Measurements from ENCODE around the gene GALNT5.
"Not testable (repeated sequence)": the region's sequence is repeated elsewhere in the genome, so short reads cannot be mapped to it uniquely, and the experiment has no call there.

Gene GALNT5

DNA sequence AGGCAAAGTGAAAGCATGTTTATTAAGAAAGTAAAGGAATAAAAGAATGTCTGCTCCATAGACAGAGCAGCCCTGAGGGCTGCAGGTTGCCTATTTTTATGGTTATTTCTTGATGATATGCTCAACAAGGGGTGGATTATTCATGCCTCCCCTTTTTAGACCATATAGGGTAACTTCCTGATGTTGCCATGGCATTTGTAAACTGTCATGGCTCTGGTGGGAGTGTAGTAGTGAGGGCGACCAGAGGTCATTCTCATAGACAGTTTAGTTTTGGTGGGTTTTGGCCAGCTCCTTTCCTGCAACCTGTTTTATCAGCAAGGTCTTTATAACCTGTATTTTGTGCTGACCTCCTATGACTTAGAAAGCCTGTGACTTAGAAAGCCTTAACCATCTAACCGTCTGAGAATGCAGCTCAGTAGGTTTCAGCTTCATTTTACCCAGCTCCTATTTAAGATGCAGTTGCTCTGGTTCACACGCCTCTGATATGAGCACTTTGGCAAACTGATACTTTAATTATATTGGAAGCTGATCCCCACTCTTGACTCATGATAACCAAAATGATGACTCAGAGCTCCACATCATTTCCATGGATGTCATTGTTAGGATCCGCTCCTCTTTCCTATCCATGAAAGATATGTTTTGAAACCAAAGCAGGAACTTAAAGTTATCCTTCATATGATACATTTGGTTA lies 82.6 kb downstream of the GALNT5 start:
- H3K27ac Mint-ChIP-seq, result no peak overlapping the region
- no peaks in the 10 kb centered on the region for H3K36me3 Mint-ChIP-seq (ENCODE audit: low read depth)
- peaks cover 31% of the 10 kb centered on the region for H3K9me3 Mint-ChIP-seq
- no peaks in the 10 kb centered on the region for H3K27me3 Mint-ChIP-seq (ENCODE audit: low read depth)
- TF ChIP-seq, protein P1, sequence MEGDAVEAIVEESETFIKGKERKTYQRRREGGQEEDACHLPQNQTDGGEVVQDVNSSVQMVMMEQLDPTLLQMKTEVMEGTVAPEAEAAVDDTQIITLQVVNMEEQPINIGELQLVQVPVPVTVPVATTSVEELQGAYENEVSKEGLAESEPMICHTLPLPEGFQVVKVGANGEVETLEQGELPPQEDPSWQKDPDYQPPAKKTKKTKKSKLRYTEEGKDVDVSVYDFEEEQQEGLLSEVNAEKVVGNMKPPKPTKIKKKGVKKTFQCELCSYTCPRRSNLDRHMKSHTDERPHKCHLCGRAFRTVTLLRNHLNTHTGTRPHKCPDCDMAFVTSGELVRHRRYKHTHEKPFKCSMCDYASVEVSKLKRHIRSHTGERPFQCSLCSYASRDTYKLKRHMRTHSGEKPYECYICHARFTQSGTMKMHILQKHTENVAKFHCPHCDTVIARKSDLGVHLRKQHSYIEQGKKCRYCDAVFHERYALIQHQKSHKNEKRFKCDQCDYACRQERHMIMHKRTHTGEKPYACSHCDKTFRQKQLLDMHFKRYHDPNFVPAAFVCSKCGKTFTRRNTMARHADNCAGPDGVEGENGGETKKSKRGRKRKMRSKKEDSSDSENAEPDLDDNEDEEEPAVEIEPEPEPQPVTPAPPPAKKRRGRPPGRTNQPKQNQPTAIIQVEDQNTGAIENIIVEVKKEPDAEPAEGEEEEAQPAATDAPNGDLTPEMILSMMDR (IDR thresholded peaks at IDR 0.05; ENCODE audit: unreplicated experiment in 3 of 3), result no peak
- H3K4me1 Mint-ChIP-seq, result no peaks in the 10 kb centered on the region
- H3K4me3 Mint-ChIP-seq, result no peak overlapping the region

DNA sequence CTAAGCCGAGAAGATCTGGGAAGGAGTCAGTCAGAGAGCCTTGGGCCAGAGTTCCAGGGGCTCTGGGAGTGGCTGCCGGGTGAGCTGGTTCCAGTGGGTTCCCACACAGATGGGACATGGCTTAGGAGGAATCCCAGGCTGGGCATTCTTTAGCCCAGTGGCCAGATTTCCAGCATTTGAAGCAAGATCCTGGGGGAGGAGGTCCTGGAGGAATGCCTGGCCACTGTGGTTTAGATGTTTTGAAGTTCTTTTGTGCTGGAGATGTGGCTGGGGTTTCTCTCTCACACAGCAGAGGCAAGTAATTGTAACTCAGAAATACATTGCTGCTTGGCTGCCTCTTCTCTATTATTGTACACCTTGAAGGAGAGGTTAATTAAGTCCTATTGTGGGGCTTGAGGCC lies 83.9 kb downstream of the GALNT5 start:
- H3K27ac Mint-ChIP-seq; H3K36me3 Mint-ChIP-seq (ENCODE audit: low read depth); H3K4me3 Mint-ChIP-seq; H3K27me3 Mint-ChIP-seq (ENCODE audit: low read depth); H3K4me1 Mint-ChIP-seq: not testable (repeated sequence)
- peaks cover 35% of the 10 kb centered on the region for H3K9me3 Mint-ChIP-seq

DNA sequence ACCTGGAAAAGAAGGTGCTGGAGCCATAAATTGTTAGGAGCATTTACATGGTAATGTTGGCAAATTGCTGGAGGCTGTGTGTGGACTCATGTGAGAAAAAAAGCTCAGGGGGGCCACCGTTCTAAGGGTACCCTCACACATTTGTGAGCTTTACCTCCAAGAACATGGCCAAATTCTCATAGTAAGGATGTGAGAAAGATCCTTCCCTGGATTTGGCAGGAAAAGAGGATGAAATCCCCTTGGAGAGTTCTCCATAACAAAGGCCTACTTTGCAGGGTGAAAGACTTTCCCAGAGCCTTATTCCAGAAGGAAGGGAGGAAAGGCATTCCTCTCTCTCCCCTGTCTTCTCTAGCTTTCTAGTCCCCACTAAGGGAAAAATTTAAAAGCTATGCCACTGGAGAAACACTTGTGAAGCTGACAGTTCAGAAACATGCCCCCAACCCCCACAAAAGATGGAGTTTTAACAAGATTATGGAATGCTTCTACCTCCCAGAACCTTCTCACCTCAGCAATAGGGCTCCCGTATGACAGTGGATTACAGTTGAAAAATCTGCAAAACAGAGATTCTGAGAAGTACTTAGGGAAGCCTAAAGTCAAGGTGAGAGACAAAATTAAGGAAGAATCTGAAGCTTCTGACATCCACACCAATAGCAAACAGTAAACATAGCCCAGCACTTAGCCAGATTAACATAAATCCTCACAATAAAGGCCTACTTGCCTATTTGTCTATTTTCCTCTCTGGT lies 88.3 kb downstream of the GALNT5 start:
- TF ChIP-seq, protein P1 (IDR thresholded peaks at IDR 0.05; ENCODE audit: unreplicated experiment in 3 of 3), result no peak
- no peak overlapping the region for H3K4me3 Mint-ChIP-seq
- H3K36me3 Mint-ChIP-seq (ENCODE audit: low read depth), result no peaks in the 10 kb centered on the region
- H3K9me3 Mint-ChIP-seq, result peaks cover 35% of the 10 kb centered on the region
- no peak overlapping the region for H3K27ac Mint-ChIP-seq
- H3K4me1 Mint-ChIP-seq, result no peaks in the 10 kb centered on the region
- H3K27me3 Mint-ChIP-seq (ENCODE audit: low read depth), result no peaks in the 10 kb centered on the region

DNA sequence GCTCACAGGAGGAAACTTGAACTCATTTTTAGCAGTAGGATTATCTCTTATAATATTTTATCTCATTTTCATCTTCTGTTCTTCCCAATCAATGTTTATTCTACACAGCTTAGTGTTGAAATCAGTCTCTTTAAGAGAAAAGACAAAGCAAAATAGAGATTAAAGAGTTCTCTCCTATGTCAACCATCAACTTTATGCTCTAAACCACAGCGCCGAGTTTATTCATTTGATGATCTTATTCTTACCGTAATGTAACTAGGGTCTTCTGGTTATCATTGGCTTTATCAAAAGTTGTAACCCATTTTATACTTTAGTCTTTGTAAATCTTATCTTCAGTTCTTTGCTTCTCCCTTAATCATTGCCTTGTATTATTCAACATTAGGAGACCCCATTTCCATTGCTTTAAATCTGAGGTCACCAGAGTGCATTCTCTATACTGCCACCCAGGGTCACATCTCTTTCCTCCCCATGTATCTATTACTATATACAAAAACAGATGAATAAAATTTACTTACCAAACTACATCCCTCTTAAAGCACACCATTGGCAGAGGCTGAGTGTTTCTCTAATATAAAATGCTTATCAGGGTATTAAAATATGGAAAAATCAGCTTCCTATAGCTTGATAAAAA lies 90.9 kb downstream of the GALNT5 start:
- H3K4me1 Mint-ChIP-seq, result no peaks in the 10 kb centered on the region
- TF ChIP-seq, protein P1 (IDR thresholded peaks at IDR 0.05; ENCODE audit: unreplicated experiment in 3 of 3), result no peak
- H3K27me3 Mint-ChIP-seq (ENCODE audit: low read depth), result no peaks in the 10 kb centered on the region
- no peaks in the 10 kb centered on the region for H3K36me3 Mint-ChIP-seq (ENCODE audit: low read depth)
- H3K27ac Mint-ChIP-seq, result no peak overlapping the region
- H3K4me3 Mint-ChIP-seq, result no peak overlapping the region
- H3K9me3 Mint-ChIP-seq, result peaks cover 18% of the 10 kb centered on the region

DNA sequence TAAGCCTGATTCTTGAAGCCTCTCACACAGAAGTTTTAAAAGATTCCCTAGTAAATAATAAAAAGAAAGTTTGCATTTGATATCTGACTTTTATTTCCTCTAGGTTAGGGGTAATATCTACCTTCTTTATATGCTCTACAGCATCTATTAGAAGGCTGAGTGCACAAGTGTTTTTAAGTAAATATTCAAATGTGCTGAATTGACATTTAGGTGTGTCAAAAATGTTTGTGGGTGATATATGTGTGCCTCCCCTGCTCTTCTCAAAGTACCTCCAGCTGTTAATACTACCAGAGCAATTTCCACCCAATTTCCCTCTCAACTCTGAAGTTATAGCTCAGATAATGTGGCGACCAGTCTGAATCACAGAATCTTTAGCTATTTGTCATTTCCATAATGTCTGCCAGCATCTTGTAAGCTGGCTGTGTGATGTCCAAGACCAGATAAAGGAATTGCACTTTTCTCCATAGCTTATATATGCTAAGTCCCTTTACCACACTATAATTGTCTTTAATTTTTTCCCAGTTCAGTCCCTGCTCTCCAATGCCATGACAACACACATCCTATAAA lies 92.5 kb downstream of the GALNT5 start:
- Mint-ChIP-seq H3K9me3 (peaks cover 5% of the 10 kb centered on the region), H3K36me3 (ENCODE audit: low read depth) (no peaks in the 10 kb centered on the region), H3K27ac (no peak overlapping the region), H3K4me3 (no peak overlapping the region), H3K27me3 (ENCODE audit: low read depth) (no peaks in the 10 kb centered on the region), H3K4me1 (no peaks in the 10 kb centered on the region)
- TF ChIP-seq, protein P1 (IDR thresholded peaks at IDR 0.05; ENCODE audit: unreplicated experiment in 3 of 3), result no peak

DNA sequence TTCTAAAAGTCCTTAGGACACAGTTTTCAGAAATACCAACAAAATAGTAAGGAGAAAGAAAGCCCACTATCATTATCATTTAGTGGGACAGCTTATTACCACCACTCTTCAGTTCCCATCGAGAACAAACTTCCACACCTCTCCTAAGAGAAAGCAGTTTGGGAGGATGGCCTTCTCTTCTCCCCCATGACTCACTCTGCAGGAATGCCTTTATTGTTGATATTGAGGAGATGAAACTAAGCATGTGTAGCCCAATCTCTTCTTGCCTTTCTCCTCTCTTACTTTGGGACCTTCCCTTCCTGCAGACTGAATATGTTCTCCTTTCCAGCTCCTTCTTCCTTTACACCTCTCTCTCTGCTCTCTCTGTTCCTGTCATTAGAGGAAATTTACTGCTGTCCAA lies 98.1 kb downstream of the GALNT5 start:
- Mint-ChIP-seq H3K4me3 (no peak overlapping the region), H3K27me3 (ENCODE audit: low read depth) (no peaks in the 10 kb centered on the region), H3K9me3 (no peaks in the 10 kb centered on the region), H3K4me1 (no peaks in the 10 kb centered on the region), H3K27ac (no peak overlapping the region), H3K36me3 (ENCODE audit: low read depth) (no peaks in the 10 kb centered on the region)
- TF ChIP-seq, protein P1 (IDR thresholded peaks at IDR 0.05; ENCODE audit: unreplicated experiment in 3 of 3), result no peak

All from nephron (organoid).